Measurements from ENCODE around the gene ZNF860.

ZNF860 gene
- 0 reads per million in 2 donors for total RNA-seq

GRCh38 chr3:31981206-31982181 lies at the start of gene ZNF860, which contains the start of gene OSBPL10:
TSS of gene ZNF860 (plus strand) at chr3:31981750. CDS start at chr3:31989080, 7,330 bp downstream.
TSS of gene OSBPL10 (minus strand) at chr3:31981262. CDS start at chr3:31981179, 83 bp downstream.
- DNase-seq = peak in 1 of 5 experiments; percentile 70

GRCh38 chr3:31932990-31933389 lies 48.6 kb upstream of the ZNF860 start:
- no peak for DNase-seq

GRCh38 chr3:31934018-31934417 lies 47.5 kb upstream of the ZNF860 start:
- DNase-seq = no peak

- DNase-seq = no peak
Observed at GRCh38 chr3:31934866-31935265, 46.7 kb upstream of the ZNF860 start.

GRCh38 chr3:31936420-31937060 lies 45.0 kb upstream of the ZNF860 start:
- no peak for DNase-seq

- no peak for DNase-seq
Observed at GRCh38 chr3:31937225-31937624, 44.3 kb upstream of the ZNF860 start.

GRCh38 chr3:31942446-31942845 lies 39.1 kb upstream of the ZNF860 start:
- DNase-seq = no peak

- DNase-seq = no peak
Observed at GRCh38 chr3:31943041-31943440, 38.5 kb upstream of the ZNF860 start.

- DNase-seq = no peak
Observed at GRCh38 chr3:31945738-31946052, 35.9 kb upstream of the ZNF860 start.

GRCh38 chr3:31946484-31947081 lies 35.0 kb upstream of the ZNF860 start:
- no peak for DNase-seq

- DNase-seq = no peak
Observed at GRCh38 chr3:31947162-31947561, 34.4 kb upstream of the ZNF860 start.

GRCh38 chr3:31947671-31948091 lies 33.9 kb upstream of the ZNF860 start:
- no peak for DNase-seq

- DNase-seq = no peak
Observed at GRCh38 chr3:31948280-31948679, 33.3 kb upstream of the ZNF860 start.

GRCh38 chr3:31952205-31952604 lies 29.3 kb upstream of the ZNF860 start:
- no peak for DNase-seq

GRCh38 chr3:31953091-31953490 lies 28.5 kb upstream of the ZNF860 start:
- no peak for DNase-seq

- no peak for DNase-seq
Observed at GRCh38 chr3:31953636-31954035, 27.9 kb upstream of the ZNF860 start.

- DNase-seq = no peak
Observed at GRCh38 chr3:31955581-31955980, 26.0 kb upstream of the ZNF860 start.

GRCh38 chr3:31957106-31957505 lies 24.4 kb upstream of the ZNF860 start:
- no peak for DNase-seq

- no peak for DNase-seq
Observed at GRCh38 chr3:31958701-31959152, 22.8 kb upstream of the ZNF860 start.

- DNase-seq = no peak
Observed at GRCh38 chr3:31959251-31959650, 22.3 kb upstream of the ZNF860 start.

- no peak for DNase-seq
Observed at GRCh38 chr3:31959951-31960792, 21.4 kb upstream of the ZNF860 start.

GRCh38 chr3:31960793-31961431 lies 20.6 kb upstream of the ZNF860 start:
- no peak for DNase-seq

All from T-helper 2 cell (primary cell).